Activated T-cell treated with anti-CD3 and anti-CD28 coated beads, Interleukin-2, amount 50 U/mL, for 4 hours (primary cell): Measurements from ENCODE around the gene CYP27C1. TPM values are rescaled to one million over a fixed set of nuclear protein-coding genes. Genes with fewer than 3 reads are reported as not detected.

Source experiments
- ATAC-seq, 2 donors: fragments of 200-7000 bp; cut with Tn5 transposase; one replicate each; pipeline ENCODE4 v1.10.0; 2021
- DNase-seq: peaks from one replicate; pipeline ENCODE4 v3.0.0-alpha.2; 2020
- H3K27me3 Mint-ChIP-seq: one replicate; pipeline ENCODE4 v1.8.0; 2021; ENCODE audit warnings: low read depth, mixed read lengths
- H3K36me3 Mint-ChIP-seq: one replicate; pipeline ENCODE4 v1.8.0; 2022; ENCODE audit warnings: mixed read lengths; ENCODE audit not compliant: insufficient read depth
- H3K4me1 Mint-ChIP-seq: one replicate; pipeline ENCODE4 v1.8.0; 2021; ENCODE audit warnings: low read depth, mixed read lengths
- H3K4me3 Mint-ChIP-seq: one replicate; pipeline ENCODE4 v1.8.0; 2021; ENCODE audit warnings: mild to moderate bottlenecking, moderate library complexity, mixed read lengths
- H3K9me3 Mint-ChIP-seq: one replicate; pipeline ENCODE4 v1.8.0; 2021; ENCODE audit warnings: mixed read lengths
- total RNA-seq, 3 donors: library from RNA; stranded (reverse); gene quantifications; one replicate each; pipeline ENCODE4 v1.2.1, GENCODE V29; 2021

Gene CYP27C1
- total RNA-seq, 3 donors from 2014 or later: not detected

DNA sequence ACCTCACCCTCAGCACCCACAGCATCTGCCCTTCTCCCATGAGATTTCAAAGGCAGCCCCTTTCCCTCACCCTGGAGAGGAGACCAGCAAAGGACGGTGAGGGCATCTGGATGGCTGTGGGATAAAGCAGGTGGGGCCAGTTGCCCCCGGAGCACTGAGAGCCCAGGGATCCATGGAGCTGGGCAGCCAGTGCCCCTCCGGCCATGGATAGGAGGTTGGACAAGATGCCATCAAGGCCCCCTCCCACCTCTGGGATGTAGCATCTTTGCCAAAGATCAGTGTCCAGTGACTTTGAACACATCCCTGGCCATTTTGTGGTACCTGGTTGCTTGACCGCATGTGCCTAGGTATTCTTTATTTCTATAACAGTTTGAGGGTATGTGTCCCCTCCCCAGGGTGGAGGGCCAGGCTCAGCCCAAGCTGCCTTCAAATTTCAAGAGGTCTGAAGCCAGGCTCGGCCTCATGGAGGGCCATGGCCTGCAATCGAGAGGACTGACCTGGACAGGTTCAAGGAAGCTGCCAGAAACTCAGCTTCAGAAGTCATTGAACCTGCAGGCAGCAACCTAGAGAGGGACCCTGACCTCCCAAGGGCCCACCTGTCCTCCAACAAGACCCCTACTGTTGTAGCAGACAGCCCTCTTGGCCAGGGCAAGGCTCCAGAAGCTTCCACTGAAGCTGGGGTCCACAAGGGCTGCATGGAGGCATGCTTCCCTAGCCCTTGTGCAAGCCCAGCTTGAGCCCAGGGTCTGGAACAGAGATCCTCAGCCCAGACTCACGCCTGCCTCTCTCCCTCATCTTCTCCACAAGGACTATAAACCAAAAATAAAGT, 57.6 kb downstream of the CYP27C1 start:
- H3K9me3 Mint-ChIP-seq: no peaks in the 10 kb centered on the region
- H3K27me3 Mint-ChIP-seq: peaks cover 4% of the 10 kb centered on the region
- H3K36me3 Mint-ChIP-seq: no peaks in the 10 kb centered on the region
- H3K4me1 Mint-ChIP-seq: no peaks in the 10 kb centered on the region
- DNase-seq (no peak), ATAC-seq (no peak)
- H3K4me3 Mint-ChIP-seq: no peak overlapping the region

- Mint-ChIP-seq H3K36me3 (no peaks in the 10 kb centered on the region), H3K4me1 (no peaks in the 10 kb centered on the region), H3K27me3 (peaks cover 2% of the 10 kb centered on the region), H3K9me3 (no peaks in the 10 kb centered on the region), H3K4me3 (no peak overlapping the region)
- no peak for ATAC-seq
- DNase-seq: no peak
These were observed 58.6 kb downstream of the CYP27C1 start for GRCh38 chr2:127161176-127162136.

DNA sequence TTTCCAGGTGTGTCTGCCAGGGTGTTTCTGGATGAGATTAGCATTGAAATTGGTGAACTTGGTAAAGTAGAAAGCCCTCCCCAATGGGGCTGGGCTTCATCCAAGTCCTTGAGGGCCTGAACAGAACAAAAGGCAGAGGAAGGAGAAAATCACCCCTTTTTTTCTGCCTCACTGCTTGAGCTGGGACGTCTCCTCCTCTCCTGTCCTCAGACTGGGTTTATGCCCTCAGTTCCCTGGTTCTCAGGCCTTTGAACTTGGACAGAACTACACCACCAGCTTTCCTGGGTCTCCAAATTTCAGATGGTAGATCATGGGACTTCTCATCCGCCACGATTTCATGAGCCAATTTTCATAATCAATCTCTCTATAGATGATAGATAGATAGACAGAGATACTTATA, 59.4 kb downstream of the CYP27C1 start:
- Mint-ChIP-seq H3K36me3 (no peaks in the 10 kb centered on the region), H3K9me3 (no peaks in the 10 kb centered on the region), H3K27me3 (peaks cover 2% of the 10 kb centered on the region), H3K4me3 (no peak overlapping the region), H3K4me1 (no peaks in the 10 kb centered on the region)
- DNase-seq: no peak
- no peak for ATAC-seq

DNA sequence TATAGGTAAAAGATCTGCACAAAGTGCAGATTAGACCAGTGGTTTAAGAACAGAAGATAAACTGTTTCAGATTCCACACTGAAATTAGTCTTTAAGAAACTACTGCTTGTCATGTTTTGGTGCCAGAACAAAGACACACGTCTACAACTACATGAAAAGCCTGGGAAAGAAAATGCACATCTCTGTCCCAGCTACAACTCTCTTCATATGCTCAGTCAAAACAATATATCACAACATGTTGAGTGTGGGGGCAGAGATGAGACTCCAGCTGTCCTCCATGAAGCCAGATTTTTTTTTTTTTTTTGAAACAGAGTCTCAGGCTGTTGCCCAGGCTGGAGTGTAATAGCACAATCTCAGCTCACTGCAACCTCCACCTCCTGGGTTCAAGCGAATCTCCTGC, 60.6 kb downstream of the CYP27C1 start:
- H3K27me3 Mint-ChIP-seq: peaks cover 2% of the 10 kb centered on the region
- H3K4me1 Mint-ChIP-seq: no peaks in the 10 kb centered on the region
- H3K9me3 Mint-ChIP-seq: no peaks in the 10 kb centered on the region
- H3K36me3 Mint-ChIP-seq: no peaks in the 10 kb centered on the region
- DNase-seq (no peak), ATAC-seq (no peak)
- H3K4me3 Mint-ChIP-seq: no peak overlapping the region

GRCh38 chr2:127158614-127159290, 61.3 kb downstream of the CYP27C1 start:
- H3K9me3 Mint-ChIP-seq: no peaks in the 10 kb centered on the region
- ATAC-seq (no peak), DNase-seq (no peak)
- no peak overlapping the region for H3K4me3 Mint-ChIP-seq
- H3K27me3 Mint-ChIP-seq: peaks cover 2% of the 10 kb centered on the region
- H3K4me1 Mint-ChIP-seq: no peaks in the 10 kb centered on the region
- no peaks in the 10 kb centered on the region for H3K36me3 Mint-ChIP-seq

GRCh38 chr2:127157651-127158485, 62.2 kb downstream of the CYP27C1 start:
- H3K9me3 Mint-ChIP-seq: no peaks in the 10 kb centered on the region
- ATAC-seq (no peak), DNase-seq (no peak)
- H3K27me3 Mint-ChIP-seq: peaks cover under 1% of the 10 kb centered on the region
- no peaks in the 10 kb centered on the region for H3K36me3 Mint-ChIP-seq
- H3K4me3 Mint-ChIP-seq: no peak overlapping the region
- no peaks in the 10 kb centered on the region for H3K4me1 Mint-ChIP-seq

DNA sequence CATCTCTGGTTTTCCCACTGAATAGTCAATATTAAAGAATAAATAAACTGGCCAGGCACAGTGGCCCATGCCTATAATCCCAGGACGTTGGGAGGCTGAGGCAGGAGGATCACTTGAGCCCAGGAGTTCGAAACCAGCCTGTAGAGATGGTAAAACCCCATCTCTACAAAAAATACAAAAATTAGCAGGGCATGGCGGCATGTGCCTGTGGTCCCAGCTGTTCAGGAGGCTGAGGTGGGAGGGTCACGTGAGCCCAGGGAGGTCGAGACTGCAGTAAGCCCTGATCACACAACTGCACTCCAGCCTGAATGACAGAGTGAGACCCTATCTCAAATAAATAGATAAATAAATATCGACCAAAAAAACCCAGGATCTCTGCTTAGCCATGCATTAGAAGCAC, 63.0 kb downstream of the CYP27C1 start:
- Mint-ChIP-seq H3K4me1 (no peaks in the 10 kb centered on the region), H3K4me3 (no peak overlapping the region), H3K9me3 (no peaks in the 10 kb centered on the region), H3K27me3 (no peaks in the 10 kb centered on the region), H3K36me3 (no peaks in the 10 kb centered on the region)
- ATAC-seq (no peak), DNase-seq (no peak)

DNA sequence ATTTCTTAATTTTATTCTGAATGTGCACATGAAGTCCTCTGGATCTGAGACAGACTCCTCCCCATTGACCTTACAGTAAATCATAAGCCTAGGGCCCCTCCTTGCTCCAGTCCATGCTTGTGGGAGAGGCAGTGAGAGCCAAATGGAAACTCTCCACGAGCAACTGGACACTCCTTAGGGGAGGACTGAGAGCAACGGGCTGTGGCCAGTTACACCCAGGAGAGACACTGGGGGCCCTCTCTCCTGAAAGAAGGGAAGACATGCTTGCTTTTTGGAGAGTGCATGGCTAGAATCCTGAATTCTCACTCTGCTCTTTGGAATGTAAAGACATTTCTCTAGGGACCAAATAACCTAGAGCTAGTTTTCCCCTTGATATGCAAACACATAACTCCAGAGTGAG, 64.2 kb downstream of the CYP27C1 start:
- no peak overlapping the region for H3K4me3 Mint-ChIP-seq
- no peaks in the 10 kb centered on the region for H3K9me3 Mint-ChIP-seq
- H3K27me3 Mint-ChIP-seq: no peaks in the 10 kb centered on the region
- DNase-seq (no peak), ATAC-seq (no peak)
- no peaks in the 10 kb centered on the region for H3K4me1 Mint-ChIP-seq
- H3K36me3 Mint-ChIP-seq: no peaks in the 10 kb centered on the region

- no peaks in the 10 kb centered on the region for H3K9me3 Mint-ChIP-seq
- no peaks in the 10 kb centered on the region for H3K4me1 Mint-ChIP-seq
- no peak for DNase-seq
- H3K27me3 Mint-ChIP-seq: no peaks in the 10 kb centered on the region
- H3K36me3 Mint-ChIP-seq: no peaks in the 10 kb centered on the region
- H3K4me3 Mint-ChIP-seq: no peak overlapping the region
- ATAC-seq: no peak
These were observed 65.0 kb downstream of the CYP27C1 start for GRCh38 chr2:127155028-127155581.

GRCh38 chr2:127154396-127154795, 65.7 kb downstream of the CYP27C1 start:
- H3K4me3 Mint-ChIP-seq: no peak overlapping the region
- no peaks in the 10 kb centered on the region for H3K27me3 Mint-ChIP-seq
- H3K36me3 Mint-ChIP-seq: no peaks in the 10 kb centered on the region

GRCh38 chr2:127153691-127154158, 66.4 kb downstream of the CYP27C1 start:
- H3K27me3 Mint-ChIP-seq: no peaks in the 10 kb centered on the region
- H3K4me1 Mint-ChIP-seq: no peaks in the 10 kb centered on the region
- no peak overlapping the region for H3K4me3 Mint-ChIP-seq
- H3K36me3 Mint-ChIP-seq: no peaks in the 10 kb centered on the region
- DNase-seq (no peak), ATAC-seq (no peak)
- no peaks in the 10 kb centered on the region for H3K9me3 Mint-ChIP-seq

More at GRCh38 chr2:127154396-127154795, 65.7 kb downstream of the CYP27C1 start:
- ATAC-seq (no peak), DNase-seq (no peak)
- no peaks in the 10 kb centered on the region for H3K9me3 Mint-ChIP-seq
- no peaks in the 10 kb centered on the region for H3K4me1 Mint-ChIP-seq

DNA sequence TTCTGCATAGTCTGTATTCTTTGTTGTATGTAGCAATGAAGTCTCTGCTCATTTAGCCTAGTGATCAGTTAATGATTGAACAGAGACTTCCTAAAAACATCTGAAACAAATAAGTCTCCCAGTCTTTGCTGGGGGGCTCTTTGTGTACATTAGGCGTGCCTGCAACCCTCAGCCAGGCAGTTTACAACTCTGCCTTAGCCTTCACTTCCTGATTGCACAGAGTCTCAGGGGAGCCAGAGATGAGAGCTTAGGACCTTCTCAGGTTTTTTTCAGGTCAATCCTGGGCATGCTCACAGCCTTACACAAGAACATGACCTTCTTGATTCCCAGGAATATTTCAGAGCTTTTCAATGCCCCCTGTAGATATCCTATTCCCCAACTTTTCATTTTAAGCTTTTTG, 69.1 kb downstream of the CYP27C1 start:
- no peaks in the 10 kb centered on the region for H3K36me3 Mint-ChIP-seq
- H3K9me3 Mint-ChIP-seq: no peaks in the 10 kb centered on the region
- DNase-seq: no peak
- ATAC-seq: no peak
- H3K4me1 Mint-ChIP-seq: no peaks in the 10 kb centered on the region
- H3K4me3 Mint-ChIP-seq: no peak overlapping the region
- H3K27me3 Mint-ChIP-seq: no peaks in the 10 kb centered on the region

DNA sequence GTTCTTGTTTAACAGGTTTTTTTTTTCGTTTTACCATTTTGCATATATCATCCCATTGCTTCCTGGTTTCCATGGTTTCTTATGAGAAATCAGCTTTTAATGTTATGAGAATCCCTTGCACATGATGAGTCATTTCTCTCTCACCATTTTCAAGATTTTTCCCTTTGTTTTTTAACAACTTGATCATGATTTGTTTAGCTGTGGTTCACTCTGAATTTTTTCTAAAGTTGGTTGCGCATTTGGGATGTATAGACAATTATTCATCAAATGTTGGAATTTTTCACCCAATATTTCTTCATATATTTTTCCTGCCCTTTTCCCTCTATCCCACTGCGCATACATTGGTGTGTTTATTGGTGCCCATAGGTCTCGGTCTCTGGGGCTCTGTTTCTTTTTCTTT, 70.7 kb downstream of the CYP27C1 start:
- H3K9me3 Mint-ChIP-seq: no peaks in the 10 kb centered on the region
- no peaks in the 10 kb centered on the region for H3K36me3 Mint-ChIP-seq
- no peak for ATAC-seq
- no peak overlapping the region for H3K4me3 Mint-ChIP-seq
- no peaks in the 10 kb centered on the region for H3K4me1 Mint-ChIP-seq
- no peaks in the 10 kb centered on the region for H3K27me3 Mint-ChIP-seq
- DNase-seq: no peak
